ENCODE data around the gene FBRSL1.

DNA sequence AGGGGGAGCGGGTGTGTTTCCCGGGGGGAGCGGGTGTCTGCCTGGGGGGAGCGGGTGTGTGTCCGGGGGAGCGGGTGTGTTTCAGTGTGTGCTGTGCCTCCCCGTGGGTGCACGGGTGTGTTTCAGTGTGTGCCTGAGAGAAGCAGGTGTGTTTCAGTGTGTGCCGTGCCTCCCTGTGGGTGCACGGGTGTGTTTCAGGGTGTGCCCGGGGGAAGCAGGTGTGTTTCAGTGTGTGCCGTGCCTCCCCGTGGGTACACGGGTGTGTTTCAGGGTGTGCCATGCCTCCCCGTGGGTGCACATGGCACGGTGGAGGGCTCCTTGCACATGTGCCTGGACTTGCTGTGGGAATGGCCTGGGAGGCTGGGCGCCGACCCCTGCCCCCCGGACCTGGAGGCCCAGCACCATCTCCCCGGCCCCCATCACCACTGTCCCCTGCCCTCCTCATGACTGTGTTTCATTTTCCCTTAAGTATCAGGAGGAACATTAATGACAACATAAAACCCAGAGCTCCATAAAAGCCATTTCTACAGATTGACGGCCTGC, 38.7 kb downstream of the FBRSL1 start:
- TF ChIP-seq CEBPB (IDR thresholded peaks at IDR 0.05; ENCODE audit: low read depth) (no peak), ZNF274 (IDR thresholded peaks at IDR 0.05; ENCODE audit: low read depth, low read length) (no peak), ELF1 (IDR thresholded peaks at IDR 0.05; ENCODE audit: borderline replicate concordance, low read depth) (no peak), EZH2 (IDR thresholded peaks at IDR 0.05) (no peak), ZFX (IDR thresholded peaks at IDR 0.05) (no peak), YY1 (IDR thresholded peaks at IDR 0.05; ENCODE audit: extremely low read depth, insufficient replicate concordance, low read depth, low read length) (no peak), POLR2A (IDR thresholded peaks at IDR 0.05; ENCODE audit: borderline replicate concordance, extremely low read depth, insufficient read depth, insufficient read length) (no peak), SIN3A (IDR thresholded peaks at IDR 0.05; ENCODE audit: low read depth) (no peak)
- TF ChIP-seq, protein P1, sequence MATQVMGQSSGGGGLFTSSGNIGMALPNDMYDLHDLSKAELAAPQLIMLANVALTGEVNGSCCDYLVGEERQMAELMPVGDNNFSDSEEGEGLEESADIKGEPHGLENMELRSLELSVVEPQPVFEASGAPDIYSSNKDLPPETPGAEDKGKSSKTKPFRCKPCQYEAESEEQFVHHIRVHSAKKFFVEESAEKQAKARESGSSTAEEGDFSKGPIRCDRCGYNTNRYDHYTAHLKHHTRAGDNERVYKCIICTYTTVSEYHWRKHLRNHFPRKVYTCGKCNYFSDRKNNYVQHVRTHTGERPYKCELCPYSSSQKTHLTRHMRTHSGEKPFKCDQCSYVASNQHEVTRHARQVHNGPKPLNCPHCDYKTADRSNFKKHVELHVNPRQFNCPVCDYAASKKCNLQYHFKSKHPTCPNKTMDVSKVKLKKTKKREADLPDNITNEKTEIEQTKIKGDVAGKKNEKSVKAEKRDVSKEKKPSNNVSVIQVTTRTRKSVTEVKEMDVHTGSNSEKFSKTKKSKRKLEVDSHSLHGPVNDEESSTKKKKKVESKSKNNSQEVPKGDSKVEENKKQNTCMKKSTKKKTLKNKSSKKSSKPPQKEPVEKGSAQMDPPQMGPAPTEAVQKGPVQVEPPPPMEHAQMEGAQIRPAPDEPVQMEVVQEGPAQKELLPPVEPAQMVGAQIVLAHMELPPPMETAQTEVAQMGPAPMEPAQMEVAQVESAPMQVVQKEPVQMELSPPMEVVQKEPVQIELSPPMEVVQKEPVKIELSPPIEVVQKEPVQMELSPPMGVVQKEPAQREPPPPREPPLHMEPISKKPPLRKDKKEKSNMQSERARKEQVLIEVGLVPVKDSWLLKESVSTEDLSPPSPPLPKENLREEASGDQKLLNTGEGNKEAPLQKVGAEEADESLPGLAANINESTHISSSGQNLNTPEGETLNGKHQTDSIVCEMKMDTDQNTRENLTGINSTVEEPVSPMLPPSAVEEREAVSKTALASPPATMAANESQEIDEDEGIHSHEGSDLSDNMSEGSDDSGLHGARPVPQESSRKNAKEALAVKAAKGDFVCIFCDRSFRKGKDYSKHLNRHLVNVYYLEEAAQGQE (IDR thresholded peaks at IDR 0.05; ENCODE audit: low read depth): no peak
- TF ChIP-seq, protein P2, sequence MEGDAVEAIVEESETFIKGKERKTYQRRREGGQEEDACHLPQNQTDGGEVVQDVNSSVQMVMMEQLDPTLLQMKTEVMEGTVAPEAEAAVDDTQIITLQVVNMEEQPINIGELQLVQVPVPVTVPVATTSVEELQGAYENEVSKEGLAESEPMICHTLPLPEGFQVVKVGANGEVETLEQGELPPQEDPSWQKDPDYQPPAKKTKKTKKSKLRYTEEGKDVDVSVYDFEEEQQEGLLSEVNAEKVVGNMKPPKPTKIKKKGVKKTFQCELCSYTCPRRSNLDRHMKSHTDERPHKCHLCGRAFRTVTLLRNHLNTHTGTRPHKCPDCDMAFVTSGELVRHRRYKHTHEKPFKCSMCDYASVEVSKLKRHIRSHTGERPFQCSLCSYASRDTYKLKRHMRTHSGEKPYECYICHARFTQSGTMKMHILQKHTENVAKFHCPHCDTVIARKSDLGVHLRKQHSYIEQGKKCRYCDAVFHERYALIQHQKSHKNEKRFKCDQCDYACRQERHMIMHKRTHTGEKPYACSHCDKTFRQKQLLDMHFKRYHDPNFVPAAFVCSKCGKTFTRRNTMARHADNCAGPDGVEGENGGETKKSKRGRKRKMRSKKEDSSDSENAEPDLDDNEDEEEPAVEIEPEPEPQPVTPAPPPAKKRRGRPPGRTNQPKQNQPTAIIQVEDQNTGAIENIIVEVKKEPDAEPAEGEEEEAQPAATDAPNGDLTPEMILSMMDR (IDR thresholded peaks at IDR 0.05 in 2 of 3, conservative IDR thresholded peaks at IDR 0.05 in 1 of 3; ENCODE audit: borderline replicate concordance in 1 of 3, insufficient read depth in 1 of 3, low read depth in 2 of 3, low read length in 2 of 3): no peak
- TF ChIP-seq, protein P3, sequence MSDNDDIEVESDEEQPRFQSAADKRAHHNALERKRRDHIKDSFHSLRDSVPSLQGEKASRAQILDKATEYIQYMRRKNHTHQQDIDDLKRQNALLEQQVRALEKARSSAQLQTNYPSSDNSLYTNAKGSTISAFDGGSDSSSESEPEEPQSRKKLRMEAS (IDR thresholded peaks at IDR 0.05): no peak
- TF ChIP-seq, protein P4, sequence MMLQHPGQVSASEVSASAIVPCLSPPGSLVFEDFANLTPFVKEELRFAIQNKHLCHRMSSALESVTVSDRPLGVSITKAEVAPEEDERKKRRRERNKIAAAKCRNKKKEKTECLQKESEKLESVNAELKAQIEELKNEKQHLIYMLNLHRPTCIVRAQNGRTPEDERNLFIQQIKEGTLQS (IDR thresholded peaks at IDR 0.05): no peak
